NCI-H82 (cell line): Measurements from ENCODE around the gene ZNF396.

Source experiments
- DNase-seq: peaks from one replicate; lab custom pipeline; 2025; lab: John Stamatoyannopoulos, UW

ZNF396 gene

DNA sequence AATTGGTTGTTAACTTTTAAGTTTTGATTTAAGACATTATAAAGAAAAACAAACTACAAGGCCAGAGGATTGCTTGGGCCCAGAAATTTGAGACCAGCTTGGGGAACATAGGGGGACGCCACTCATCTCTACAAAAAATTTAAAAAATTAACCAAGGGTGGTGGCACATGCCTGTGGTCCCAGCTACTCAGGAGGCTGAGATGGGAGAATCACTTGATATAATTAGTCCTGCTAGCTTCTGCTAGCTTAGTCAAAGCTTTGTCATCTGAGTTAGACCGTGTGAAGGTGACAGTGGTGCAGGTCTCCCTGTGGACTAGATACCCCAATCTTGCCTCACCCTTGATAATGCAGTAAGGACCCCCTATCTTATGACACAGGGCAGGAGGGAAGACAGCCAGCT, 6.0 kb upstream of the ZNF396 start:
- no peak for DNase-seq

DNA sequence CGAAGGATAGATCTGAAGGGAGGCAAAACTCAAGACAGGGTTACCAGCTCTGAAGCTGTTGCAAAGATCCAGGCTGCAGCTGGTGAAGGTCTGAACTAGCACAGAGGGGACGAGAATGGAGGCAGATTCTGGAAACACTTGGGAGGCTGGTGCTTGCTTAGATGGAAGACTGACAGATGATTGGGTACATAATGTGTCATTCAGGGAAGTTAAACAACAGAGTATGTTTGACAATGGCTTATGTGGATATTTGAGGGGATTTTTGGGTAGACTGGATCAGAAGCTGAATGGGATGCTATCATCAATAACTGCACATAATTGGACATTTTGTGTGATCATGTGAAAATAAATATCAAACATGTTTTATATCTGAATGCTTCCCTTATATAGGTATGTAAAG, 2.3 kb upstream of the ZNF396 start:
- no peak for DNase-seq

DNA sequence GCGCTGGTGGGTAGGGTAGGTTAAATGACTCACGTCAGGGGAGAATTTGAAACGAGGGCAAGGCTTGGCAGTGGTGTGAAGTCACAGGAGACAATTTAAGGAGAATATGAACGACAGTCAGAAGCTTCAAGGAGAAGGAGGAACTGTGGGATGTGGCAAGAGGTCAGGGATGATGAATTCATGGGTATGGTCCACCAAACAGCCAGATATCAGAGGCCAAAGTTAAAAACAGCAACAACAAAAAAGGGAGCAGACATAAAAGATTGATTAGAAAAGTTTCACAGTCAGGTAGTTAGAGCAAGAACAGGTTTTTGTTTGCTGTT, 1.4 kb upstream of the ZNF396 start:
- no peak for DNase-seq

DNA sequence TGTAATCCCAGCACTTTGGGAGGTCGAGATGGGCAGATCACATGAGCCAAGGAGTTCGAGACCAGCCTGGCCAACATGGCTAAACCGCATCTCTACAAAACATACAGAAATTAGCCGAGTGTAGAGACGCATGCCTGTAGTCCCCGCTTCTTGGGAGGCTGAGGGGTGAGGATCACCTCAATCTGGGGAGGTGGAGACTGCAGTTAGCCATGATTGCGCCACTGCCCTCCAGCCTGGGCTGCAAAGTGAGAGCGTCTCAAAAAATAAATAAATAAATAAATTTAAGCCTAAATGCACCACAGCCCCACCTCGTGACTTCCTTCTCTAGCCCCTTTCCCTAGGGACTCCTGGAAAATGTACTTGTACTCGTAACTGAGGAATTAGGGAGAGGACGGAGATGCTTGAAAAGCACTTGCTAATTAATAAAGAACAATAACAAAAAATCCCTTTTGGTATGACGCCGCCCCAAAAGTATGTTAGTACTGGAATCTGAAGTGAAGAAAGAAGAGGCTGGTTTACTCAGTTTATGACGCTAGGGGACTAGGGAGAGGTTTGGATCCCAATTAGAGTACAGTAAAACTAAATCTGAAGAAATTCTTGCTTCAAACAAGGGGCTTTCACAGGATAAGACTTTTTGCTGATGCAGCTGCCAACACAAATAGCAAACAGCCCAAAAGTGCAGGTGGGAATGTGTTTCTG, 887 bp upstream of the ZNF396 start:
- DNase-seq: no peak

DNA sequence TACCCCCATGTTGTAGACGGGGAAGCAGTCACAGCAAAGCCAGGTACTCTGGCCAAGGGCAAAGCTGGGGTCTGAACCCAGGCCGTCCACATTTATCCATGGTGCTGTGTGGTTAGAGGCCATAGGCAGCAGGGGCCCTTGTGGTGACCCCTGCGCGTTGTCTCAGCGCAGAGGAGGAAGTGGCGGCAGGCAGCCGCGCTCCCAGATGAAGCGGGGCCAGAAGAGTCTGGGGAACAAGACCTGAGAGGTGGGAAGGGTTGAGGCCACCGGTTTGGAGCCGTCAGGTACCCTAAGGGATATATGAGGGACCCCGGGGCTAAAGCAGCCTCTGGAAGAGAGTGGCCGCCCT, 770 bp downstream of the ZNF396 start:
- DNase-seq: no peak

DNA sequence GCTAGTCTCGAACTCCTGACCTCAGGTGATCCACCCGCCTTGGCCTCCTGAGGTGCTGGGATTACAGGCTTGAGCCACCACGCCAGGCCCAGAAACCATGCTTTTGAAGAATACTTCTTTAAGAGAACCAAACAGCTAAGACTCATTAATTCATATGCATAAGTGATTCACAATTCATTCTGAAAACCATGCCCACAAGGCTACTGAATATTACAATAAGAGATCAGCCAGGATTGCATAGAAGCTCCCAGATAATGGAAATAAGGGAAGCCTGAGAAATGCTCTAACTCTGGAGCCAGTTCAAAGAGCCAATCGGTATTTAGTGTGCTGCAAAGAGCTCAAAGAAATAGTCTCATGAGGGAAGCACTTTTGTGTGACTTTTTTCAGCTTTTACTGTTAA, 2.4 kb downstream of the ZNF396 start:
- no peak for DNase-seq

DNA sequence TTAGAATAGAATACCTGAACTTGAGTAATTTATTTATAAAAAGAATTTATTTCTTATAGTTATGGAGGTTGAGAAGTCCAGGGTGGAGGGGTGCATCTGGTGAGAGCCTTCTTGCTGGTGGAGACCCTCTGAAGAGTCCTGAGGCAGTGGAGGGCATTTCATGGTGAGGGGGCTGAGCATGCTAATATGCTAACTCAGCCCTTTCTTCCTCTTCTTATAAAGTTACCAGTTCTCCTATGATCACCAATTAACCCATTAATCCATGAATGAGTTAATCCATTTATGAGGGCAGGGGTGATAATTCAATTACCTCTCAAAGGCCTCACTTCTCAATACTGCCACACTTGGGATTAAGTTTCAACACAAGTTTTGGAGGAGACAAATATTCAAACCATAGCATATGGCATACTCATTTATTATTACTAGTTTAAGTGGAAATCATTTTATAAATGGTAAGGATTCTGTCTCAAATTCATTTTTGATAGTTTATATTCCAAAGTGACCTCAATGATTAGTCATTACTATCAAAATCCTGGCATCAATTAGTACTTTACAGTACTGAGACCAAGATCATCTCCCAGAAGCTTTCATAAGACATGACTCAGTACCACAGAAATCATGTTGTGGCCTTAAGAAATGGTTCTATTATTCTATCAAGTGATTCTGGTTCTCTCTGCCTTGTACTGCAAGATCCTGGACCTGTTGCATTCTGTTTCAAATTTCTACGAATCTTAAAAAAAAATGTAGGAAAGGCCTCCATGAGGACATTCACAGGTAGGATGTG, 5.5 kb downstream of the ZNF396 start:
- peak; percentile 89 for DNase-seq

DNA sequence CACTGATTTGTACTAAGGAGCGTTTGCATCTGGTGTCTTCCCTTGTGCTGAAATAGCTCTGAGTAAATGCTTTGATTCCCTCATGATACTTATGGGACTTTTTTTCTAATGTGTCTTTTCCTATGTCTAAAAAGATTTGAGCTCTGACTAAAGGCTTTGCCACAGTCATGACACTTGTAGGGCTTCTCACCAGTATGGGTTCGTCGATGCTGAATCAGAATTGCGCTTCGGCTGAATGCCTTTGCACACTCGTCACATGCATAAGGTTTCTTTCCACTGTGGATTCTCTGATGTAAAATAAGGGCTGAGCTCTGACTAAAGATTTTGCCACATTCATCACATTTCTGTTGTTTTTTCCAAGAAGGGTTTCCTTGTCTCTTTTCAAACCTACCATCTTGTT, 8.0 kb downstream of the ZNF396 start:
- DNase-seq: no peak

DNA sequence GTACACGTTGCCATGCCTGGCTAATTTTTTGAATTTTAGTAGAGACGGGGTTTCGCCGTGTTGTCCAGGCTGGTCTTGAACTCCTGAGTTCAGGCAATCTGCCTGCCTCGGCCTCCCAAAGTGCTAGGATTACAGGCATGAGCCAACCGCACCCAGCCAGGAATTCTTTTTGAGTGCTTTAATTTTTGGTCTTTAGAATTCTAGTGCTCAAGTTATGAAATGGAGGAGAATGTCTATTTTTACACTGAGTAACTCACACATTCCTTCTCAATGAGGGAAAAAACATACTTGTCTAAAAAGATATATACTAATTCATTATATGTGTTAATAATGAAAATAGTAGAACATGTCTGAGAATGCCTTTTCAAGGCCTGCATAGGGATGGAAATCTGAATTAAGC, 8.5 kb downstream of the ZNF396 start:
- no peak for DNase-seq

DNA sequence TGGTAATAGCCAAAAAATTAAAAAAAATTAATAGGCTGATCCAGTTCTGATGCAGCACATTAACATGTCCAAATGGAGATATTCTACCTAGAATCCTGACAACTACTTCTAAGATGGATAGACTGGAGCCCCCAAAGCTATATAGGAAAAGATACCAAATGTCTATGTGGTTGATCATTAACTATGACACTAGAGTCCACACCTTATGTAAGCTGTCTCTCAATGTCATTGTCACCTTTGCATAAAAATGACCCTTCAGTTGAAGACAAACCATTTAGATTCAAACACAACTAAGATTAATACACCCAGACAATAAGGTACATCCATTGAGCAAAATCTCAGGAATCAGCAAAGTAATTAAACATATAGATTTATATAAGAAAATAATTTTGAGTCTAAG, 14.6 kb downstream of the ZNF396 start:
- no peak for DNase-seq

DNA sequence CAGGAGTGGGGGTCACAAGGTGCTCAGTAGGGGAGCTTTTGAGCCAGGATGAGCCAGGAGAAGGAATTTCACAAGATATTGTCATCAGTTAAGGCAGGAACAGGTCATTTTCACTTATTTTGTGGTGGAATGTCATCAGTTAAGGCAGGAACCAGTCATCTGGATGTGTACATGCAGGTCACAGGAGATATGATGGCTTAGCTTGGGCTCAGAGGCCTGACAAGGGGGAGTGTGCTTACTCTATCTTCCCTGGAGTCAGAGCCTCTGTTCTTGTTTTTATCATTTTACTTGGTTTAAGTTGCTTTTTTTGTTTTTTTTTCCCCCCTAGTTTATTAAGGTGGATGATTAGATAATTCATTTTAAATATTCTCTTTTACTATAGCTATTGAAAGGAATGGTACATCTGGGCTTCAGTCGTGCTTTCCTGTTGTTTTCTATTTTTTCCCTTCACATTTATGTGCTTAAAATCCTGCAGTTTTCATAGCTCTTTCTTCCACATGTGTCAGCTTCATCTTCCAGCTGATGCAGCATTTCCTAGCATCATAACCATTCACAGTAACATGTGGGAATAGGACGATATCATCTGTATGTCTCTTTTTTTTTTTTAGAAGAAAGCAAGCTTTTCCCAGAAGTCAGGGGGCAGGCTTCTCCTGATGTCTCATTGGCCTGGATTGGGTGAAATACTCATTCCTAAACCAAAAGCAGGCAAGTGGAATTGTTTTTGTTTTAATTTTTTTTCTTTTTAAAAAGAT, 15.4 kb downstream of the ZNF396 start:
- DNase-seq: no peak

DNA sequence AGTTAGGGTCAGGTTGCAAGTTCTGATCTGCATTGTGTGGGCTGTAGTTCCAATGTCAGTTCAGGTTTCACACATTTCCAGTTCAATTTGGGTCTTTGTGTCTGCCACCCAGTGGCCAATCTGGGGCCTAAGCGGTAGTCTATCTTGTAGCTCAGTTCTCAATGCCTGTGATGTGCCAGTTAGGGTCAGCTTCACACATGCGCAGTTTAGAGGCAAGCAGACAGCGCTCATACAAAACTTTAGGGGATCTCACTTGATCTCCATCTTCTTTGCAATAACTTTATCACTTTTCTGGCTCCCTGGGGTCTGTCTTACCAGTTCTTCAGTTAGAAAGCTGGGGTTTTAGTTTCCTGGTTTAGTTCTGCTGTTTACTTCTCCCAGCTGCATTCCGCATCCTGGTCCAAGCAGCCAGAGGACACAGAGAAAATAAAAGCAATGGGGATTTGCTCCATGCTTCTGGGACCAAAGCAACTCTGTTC, 22.0 kb downstream of the ZNF396 start:
- peak; percentile 64 for DNase-seq

DNA sequence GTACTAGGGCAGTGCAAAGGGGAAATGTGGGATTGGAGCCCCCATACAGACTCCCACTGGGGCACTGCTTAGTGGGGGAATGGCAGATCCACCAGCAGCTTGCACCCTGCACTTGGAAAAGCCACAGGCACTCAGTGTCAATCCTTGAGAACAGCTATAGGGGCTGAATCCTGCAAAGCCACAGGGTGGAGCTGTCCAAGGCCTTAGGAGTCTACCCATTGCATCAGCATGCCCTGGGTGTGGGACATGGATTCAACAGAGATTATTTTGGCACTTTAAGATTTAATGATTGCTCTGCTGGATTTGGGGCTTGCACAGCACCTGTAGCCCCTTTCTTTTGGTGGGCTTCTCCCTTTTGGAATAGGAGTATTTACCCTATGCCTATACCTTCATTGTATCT, 24.4 kb downstream of the ZNF396 start:
- DNase-seq: no peak

DNA sequence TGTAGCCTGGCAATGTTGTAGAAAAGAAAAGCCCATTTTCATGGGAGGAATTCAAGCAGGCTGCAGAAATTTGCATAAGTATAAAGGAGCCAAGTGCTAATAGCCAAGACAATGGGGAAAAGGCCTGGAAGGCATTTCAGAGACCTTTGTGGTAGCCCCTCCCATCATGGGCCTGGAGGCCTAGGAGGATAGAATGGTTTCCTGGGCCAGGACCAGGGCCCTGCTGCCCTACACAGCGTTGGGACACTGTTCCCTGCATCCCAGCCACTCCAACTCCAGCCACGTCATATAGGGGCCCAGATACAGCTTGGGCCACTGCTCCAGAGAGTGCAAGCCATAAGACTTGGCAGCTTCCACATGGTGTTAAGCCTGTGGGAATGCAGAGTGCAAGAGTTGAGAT, 24.9 kb downstream of the ZNF396 start:
- DNase-seq: no peak

DNA sequence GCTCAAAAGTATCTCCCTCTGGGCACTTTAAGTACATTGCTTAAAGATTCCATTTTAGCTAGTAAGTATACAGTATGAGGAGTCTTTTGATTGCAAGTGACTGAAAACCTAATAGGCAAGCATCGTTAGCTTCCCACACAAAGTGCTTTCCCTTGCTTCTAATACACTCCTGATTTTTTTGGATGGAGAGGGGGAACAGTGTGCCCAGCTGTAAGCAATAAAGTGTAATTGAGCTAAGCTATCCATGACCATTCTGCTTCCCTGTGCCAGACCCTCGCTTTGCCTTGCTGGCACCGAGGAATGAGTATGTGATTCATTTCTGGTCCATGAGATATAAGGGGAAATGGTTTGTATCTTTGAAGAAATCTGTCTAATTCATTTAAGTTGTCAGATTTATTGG, 29.1 kb downstream of the ZNF396 start:
- DNase-seq: no peak

DNA sequence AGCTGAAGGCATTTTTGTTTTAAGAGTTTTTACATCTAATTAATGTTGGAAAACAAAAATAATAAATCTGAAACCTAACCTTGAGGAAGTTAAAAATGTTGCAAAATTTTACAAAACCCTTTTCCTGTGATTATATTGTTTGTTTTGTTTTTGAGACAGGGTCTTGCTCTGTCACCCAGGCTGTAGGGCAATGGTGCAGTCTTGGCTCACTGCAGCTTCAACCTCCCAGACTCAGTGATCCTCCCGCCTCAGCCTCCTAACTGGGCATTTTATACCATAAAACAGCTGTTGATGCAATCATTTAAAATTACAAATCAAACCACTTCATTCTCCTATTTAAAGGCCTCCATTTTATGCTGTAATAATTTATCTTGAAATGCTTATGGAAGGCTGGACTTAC, 31.2 kb downstream of the ZNF396 start:
- DNase-seq: no peak

DNA sequence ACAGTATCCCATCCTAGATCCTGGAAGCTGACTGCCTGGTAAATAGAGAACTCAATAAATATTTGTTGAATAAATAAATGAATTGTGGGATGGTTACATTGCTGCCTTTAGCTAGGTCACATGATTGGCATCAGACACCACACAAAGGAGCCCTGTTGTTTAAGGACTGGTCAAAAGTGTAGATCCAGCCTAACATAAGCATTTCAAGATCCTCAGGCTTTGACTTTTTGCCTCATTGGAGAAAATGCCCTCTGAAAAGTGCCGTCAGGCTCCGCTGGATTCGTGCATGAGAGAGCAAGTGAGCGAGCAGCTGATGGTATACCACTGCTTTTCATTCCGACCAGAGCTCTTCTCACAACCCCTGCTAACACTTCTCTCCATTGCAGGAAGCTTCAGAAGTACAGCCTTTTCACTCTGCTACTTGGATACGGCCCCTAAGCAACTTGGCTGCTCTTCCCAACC, 31.6 kb downstream of the ZNF396 start:
- no peak for DNase-seq

DNA sequence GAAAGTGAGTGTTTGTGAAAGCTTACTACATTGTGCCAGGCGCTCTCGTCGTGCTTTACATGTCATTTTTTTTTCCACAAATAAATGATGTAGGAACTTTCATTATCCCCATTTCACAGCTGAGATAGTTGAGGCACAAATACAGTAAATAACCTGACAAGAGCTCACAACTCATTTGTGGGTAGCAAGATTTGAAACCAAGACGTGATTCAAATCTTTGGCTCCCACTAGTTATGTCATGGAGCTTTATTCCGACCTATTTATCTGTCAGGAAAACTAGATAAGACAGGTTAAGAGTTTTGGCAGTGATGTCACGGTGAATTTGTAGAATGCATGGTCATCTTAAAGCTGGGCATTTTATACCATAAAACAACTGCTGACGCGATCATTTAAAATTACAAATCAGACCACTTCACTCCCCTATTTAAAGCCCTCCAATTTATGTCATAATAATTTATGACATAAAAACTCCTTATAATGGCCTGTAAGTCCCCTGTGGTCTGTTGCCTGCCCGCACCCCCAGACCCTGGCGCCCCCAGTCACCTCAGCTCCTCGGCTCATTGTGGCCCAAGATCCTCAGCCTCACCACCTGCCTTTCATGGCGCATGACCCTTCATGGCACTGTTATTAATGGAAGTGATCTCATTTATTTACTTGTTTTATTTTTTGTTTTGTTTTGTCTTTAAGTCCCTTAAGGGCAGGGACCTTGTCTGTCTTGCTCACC, 32.2 kb downstream of the ZNF396 start:
- DNase-seq: no peak

DNA sequence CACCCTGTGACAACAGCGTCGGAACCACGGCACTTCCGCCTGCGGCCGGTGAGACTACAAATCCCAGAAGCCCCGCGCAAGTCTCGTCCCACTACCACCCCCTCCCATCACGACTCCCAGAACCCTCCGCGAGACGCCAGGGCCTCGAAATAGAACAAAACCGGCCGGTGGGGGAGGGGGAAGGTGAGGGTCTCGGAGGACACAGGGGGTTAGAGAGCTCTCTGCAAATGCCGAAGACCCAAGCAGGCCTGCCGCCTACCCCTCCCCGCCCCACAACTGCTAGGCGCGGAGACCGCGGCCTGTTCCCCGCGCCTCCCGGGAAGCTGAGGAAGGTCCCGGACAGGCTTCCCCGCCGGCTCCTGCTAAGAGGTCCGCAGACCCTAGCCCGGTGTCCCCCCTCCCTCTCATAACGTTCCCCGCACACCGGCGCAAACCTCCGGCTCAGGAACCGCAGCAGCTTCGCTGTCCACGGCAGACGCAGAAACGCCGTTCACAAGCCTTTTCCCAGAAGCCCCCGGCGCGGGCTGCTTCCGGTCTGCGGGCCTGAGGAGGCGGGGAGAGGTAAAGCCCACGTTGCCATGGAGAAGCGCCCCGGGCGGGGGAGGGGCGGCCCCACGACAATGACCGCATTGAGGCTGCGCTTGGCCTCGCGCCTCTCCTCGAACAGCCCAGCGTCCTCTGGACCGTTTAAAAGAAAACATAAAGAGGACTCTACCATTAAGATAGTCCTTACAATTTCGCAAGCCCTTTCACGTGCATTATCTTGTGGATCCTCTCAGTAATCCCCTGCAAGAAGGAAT, 33.0 kb downstream of the ZNF396 start, which contains the start of gene ZNF24:
ZNF24 (minus strand) TSS at position 485 of the 800 bp plus-strand sequence. CDS start 3,770 bp downstream, outside the sequence.
- DNase-seq: peak; percentile 97

DNA sequence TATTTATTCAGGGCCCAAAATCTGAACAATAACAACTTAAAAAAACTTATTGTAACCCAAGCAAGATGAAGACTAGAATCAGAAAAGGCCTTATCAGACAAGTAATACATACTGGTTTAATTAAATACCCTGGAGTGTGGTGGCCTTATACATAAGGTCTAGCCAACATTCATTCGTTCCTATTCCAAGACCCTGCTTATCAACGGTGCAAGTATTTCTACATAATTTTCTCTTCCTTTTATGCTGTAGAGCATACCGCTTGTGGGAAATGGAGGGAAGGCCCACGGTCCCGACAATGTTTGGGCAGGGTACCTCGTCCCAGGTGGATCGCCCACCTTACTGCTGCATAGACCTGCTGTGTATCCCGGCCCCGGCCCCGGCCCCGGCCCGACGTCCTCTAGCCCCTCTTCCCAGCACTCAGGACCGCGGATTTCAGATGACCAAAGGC, 33.6 kb downstream of the ZNF396 start:
- DNase-seq: peak; percentile 28

DNA sequence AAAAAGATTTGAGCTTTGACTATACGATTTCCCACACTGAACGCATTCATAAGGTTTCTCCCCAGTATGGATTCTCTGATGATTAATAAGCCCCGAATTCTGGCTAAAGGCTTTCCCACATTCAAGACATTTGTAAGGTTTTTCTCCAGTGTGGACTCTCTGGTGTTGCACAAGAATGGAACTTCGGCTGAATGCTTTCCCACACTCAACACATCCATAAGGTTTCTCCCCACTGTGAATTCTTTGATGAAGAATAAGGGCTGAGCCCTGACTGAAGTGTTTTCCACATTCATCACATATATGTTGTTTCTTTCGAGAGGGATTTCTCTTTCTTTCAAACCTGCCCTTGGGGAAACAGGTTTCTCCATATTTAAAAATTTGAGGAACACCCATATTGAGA, 39.9 kb downstream of the ZNF396 start:
- no peak for DNase-seq
